Measurements from ENCODE around the gene RIMS4. TPM values are rescaled to one million over a fixed set of nuclear protein-coding genes. Genes with fewer than 3 reads are reported as not detected.

Gene RIMS4
- total and polyA plus RNA-seq, 10 of the 15 experiments (the other 5 are each of a cell fraction or from before 2014, with no cell fraction given): under 0.01 to 0.07 (median 0.05) TPM; not detected in 5

- TF ChIP-seq BCLAF1 (IDR thresholded peaks at IDR 0.05) (no peak), ZBTB11 (CRISPR knock-in tag; IDR thresholded peaks at IDR 0.05) (no peak)
Observed at GRCh38 chr20:44849703-44850102, 39.4 kb upstream of the RIMS4 start (continued).

- 13% methylated on average over 4 of the region's 4 CpGs for WGBS (ENCODE audit: insufficient coverage, insufficient replicate concordance, low lambda C conversion rate, missing lambda C conversion rate)
- Histone ChIP-seq H3K9ac (ENCODE audit: control insufficient read depth, insufficient read depth, low read length) (no peak overlapping the region), H3K4me2 (ENCODE audit: control insufficient read depth, insufficient read depth) (no peak overlapping the region), H3K4me3 (no peak overlapping the region), H2AFZ (ENCODE audit: control insufficient read depth, low read depth, low read length) (no peak overlapping the region), H3K27ac (ENCODE audit: control insufficient read depth, insufficient read depth) (no peak overlapping the region), H3K36me3 (ENCODE audit: control insufficient read depth in 2 of 2, insufficient read depth in 2 of 2, low read length in 1 of 2) (no peaks in the 10 kb centered on the region), H3K27me3 (replicated peaks in 1 of 2; ENCODE audit: control insufficient read depth in 2 of 2, insufficient read depth in 2 of 2, low read length in 1 of 2) (no peaks in the 10 kb centered on the region; a peak in 1 of 4 replicates), H3K4me1 (ENCODE audit: control insufficient read depth, insufficient read depth, low read length) (no peaks in the 10 kb centered on the region), H3K9me3 (replicated peaks; ENCODE audit: control insufficient read depth, insufficient read depth, low read length) (no peaks in the 10 kb centered on the region), H3K79me2 (ENCODE audit: control insufficient read depth, insufficient read depth, low read length) (no peaks in the 10 kb centered on the region), H4K20me1 (ENCODE audit: control insufficient read depth, insufficient read depth) (no peaks in the 10 kb centered on the region)
- ChIA-PET CTCF (interaction anchor here (0.5 kb wide), 1 partner anchor 453 kb away, joined by 4 read pairs; no protein-coding TSS in a partner anchor), SMC1A (ENCODE audit: uncharacterized antibody, unreplicated experiment) (no interaction called here), POLR2A (no interaction called here), RAD21 (ENCODE audit: unreplicated experiment) (interaction anchor here (0.6 kb wide), 1 partner anchor 8 kb away, joined by 7 read pairs; no protein-coding TSS in a partner anchor)
- no peak for DNase-seq (ENCODE audit: low read depth, low spot score)
- intact Hi-C loops (cut with micrococcal nuclease; ENCODE audit: unreplicated experiment) (no loop called here), in situ Hi-C loops (cut with MboI) (no loop called here)
- ATAC-seq: no peak
- BruUV-seq (replicated peaks): no TSS peak
- FAIRE-seq: no peak
- TF ChIP-seq CBFB (IDR thresholded peaks at IDR 0.05; ENCODE audit: low read depth) (no peak), RFX5 (IDR thresholded peaks at IDR 0.05; ENCODE audit: low read depth, low read length) (no peak), E2F8 (IDR thresholded peaks at IDR 0.05; ENCODE audit: low read depth, partially characterized antibody) (no peak), SMARCA5 (IDR thresholded peaks at IDR 0.05) (no peak), NFXL1 (IDR thresholded peaks at IDR 0.05; ENCODE audit: borderline replicate concordance) (no peak), ESRRA (IDR thresholded peaks at IDR 0.05; ENCODE audit: low read length) (no peak)
Observed at GRCh38 chr20:44848254-44849015, 38.1 kb upstream of the RIMS4 start.
